GM12878 (cell line): Measurements from ENCODE around the gene WWOX. TPM values are rescaled to one million over a fixed set of nuclear protein-coding genes. Genes with fewer than 3 reads are reported as not detected.

ENCODE experiments used
- ATAC-seq: fragments of 200-7000 bp; cut with Tn5 transposase; 3 replicates; pipeline ENCODE4 v1.9.1; 2020; ENCODE audit warnings: mild to moderate bottlenecking, moderate library complexity
- BruUV-seq: library from RNA; stranded (reverse); fragments of 400-500 nt; replicated peaks from 2 replicates; lab custom pipeline; 2021; lab: Mats Ljungman, UMichigan
- CTCF ChIA-PET: fragments of 300-600 bp; sonication (Branson Sonifier 250); formaldehyde crosslinking; extraction: SDS; loops from one replicate; lab custom pipeline; 2021; ENCODE audit warnings: inconsistent platforms; lab: Yijun Ruan, JAX
- POLR2A ChIA-PET: fragments of 350-600 bp; formaldehyde crosslinking; extraction: SDS; loops from one replicate; lab custom pipeline; 2021; ENCODE audit warnings: inconsistent platforms; lab: Charles Lee
- RAD21 ChIA-PET: fragments of 300-600 bp; sonication (Branson Sonifier 250); formaldehyde crosslinking; loops from one replicate; lab custom pipeline; 2023; ENCODE audit warnings: antibody characterized with exemption; ENCODE audit not compliant: unreplicated experiment; lab: Charles Lee
- SMC1A ChIA-PET: fragments of 300-600 bp; sonication (Branson Sonifier 250); formaldehyde crosslinking; loops from one replicate; lab custom pipeline; 2023; ENCODE audit not compliant: unreplicated experiment, uncharacterized antibody; lab: Charles Lee
- DNase-seq: peaks from one replicate; pipeline ENCODE4 v3.0.0-alpha.2; 2011; ENCODE audit warnings: low read depth, low spot score
- FAIRE-seq: peaks from 3 replicates; lab custom pipeline; 2011; peaks lifted over from hg19 to GRCh38; lab: Jason Lieb, UNC
- H2AFZ ChIP-seq: 2 replicates; pipeline ENCODE4 v1.6.0; 2011; ENCODE audit warnings: low read depth, low read length, control low read depth; ENCODE audit not compliant: control insufficient read depth
- H3K27ac ChIP-seq: 2 replicates; pipeline ENCODE4 v1.5.1; 2011; ENCODE audit warnings: control low read depth; ENCODE audit not compliant: control insufficient read depth, insufficient read depth
- H3K27me3 ChIP-seq, 2 experiments: replicated peaks in 1 of 2; 2 replicates each; pipeline versions ENCODE4 v1.6.0 to v1.6.1; 2011; ENCODE audit warnings: low read length in 1 of 2; ENCODE audit not compliant: control insufficient read depth in 2 of 2, insufficient read depth in 2 of 2
- H3K36me3 ChIP-seq, 2 experiments: 2 replicates each; pipeline ENCODE4 v1.5.1; 2011; ENCODE audit warnings: low read length in 1 of 2; ENCODE audit not compliant: control insufficient read depth in 2 of 2, insufficient read depth in 2 of 2
- H3K4me1 ChIP-seq: 2 replicates; pipeline ENCODE4 v1.6.1; 2011; ENCODE audit warnings: mild to moderate bottlenecking, low read length, moderate library complexity, mixed read lengths; ENCODE audit not compliant: control insufficient read depth, insufficient read depth
- H3K4me2 ChIP-seq: 2 replicates; pipeline ENCODE4 v1.6.0; 2011; ENCODE audit warnings: control low read depth; ENCODE audit not compliant: control insufficient read depth, insufficient read depth
- H3K4me3 ChIP-seq: fragments of 200-600 bp; sonication (generic); 2 replicates; pipeline ENCODE4 v1.5.1; 2016
- H3K79me2 ChIP-seq: 2 replicates; pipeline ENCODE4 v1.6.0; 2011; ENCODE audit warnings: low read length; ENCODE audit not compliant: control insufficient read depth, insufficient read depth
- H3K9ac ChIP-seq: 2 replicates; pipeline ENCODE4 v1.8.0; 2011; ENCODE audit warnings: low read length, control low read depth, mixed read lengths; ENCODE audit not compliant: control insufficient read depth, insufficient read depth
- H3K9me3 ChIP-seq: replicated peaks from 3 replicates; pipeline ENCODE4 v1.5.1; 2011; ENCODE audit warnings: mild to moderate bottlenecking, low read length; ENCODE audit not compliant: control insufficient read depth, insufficient read depth
- H4K20me1 ChIP-seq: 2 replicates; pipeline ENCODE4 v1.6.0; 2011; ENCODE audit not compliant: control insufficient read depth, insufficient read depth
- BHLHE40 ChIP-seq, 2 experiments: fragments of 450-650 bp in 1 of 2; IDR thresholded peaks; 2 replicates each; pipeline ENCODE4 v1.6.1; 2011 to 2017; ENCODE audit warnings: low read depth in 2 of 2, borderline replicate concordance in 1 of 2, improper control_type of control experiment in 1 of 2, low read length in 1 of 2, mild to moderate bottlenecking in 1 of 2
- CBFB ChIP-seq: IDR thresholded peaks from 2 replicates; pipeline ENCODE4 v1.6.1; 2016; ENCODE audit warnings: antibody characterized with exemption, low read depth
- CEBPB ChIP-seq, 2 experiments: fragments of 150-350 bp in 1 of 2; IDR thresholded peaks; 2 replicates each; pipeline ENCODE4 v1.6.1; 2012 to 2014; ENCODE audit warnings: low read depth in 2 of 2, low read length in 2 of 2, borderline replicate concordance in 1 of 2, inconsistent platforms in 1 of 2
- EGR1 ChIP-seq, 2 experiments: IDR thresholded peaks; 1 replicate in 1 of 2; 2 replicates in 1 of 2; pipeline ENCODE4 v1.6.1; 2011 to 2012; ENCODE audit warnings: low read depth in 2 of 2, low read length in 2 of 2, borderline replicate concordance in 1 of 2, mild to moderate bottlenecking in 1 of 2, moderate library complexity in 1 of 2
- FOS ChIP-seq: IDR thresholded peaks from 3 replicates; pipeline ENCODE4 v1.6.1; 2011; ENCODE audit warnings: borderline replicate concordance; ENCODE audit not compliant: insufficient read length; ENCODE audit errors: extremely low read depth
- HCFC1 ChIP-seq: fragments of 150-350 bp; IDR thresholded peaks from 2 replicates; pipeline ENCODE4 v1.6.1; 2014; ENCODE audit warnings: low read length
- IKZF1 ChIP-seq: fragments of 450-650 bp; conservative IDR thresholded peaks from 2 replicates; pipeline ENCODE4 v1.6.1; 2017; ENCODE audit warnings: antibody characterized with exemption, mild to moderate bottlenecking
- IRF4 ChIP-seq: IDR thresholded peaks from 2 replicates; pipeline ENCODE4 v1.6.1; 2011; ENCODE audit warnings: low read depth, low read length
- MEF2B ChIP-seq: fragments of 450-650 bp; IDR thresholded peaks from 2 replicates; pipeline ENCODE4 v1.6.1; 2018; ENCODE audit warnings: mild to moderate bottlenecking, moderate library complexity; ENCODE audit not compliant: partially characterized antibody, poor library complexity, severe bottlenecking
- MTA3 ChIP-seq: IDR thresholded peaks from 2 replicates; pipeline ENCODE4 v1.6.1; 2012; ENCODE audit warnings: low read length, inconsistent platforms, borderline replicate concordance
- NBN ChIP-seq: fragments of 450-650 bp; IDR thresholded peaks from 2 replicates; pipeline ENCODE4 v1.6.1; 2016
- NR2C2 ChIP-seq: IDR thresholded peaks from 2 replicates; pipeline ENCODE4 v1.6.1; 2011; ENCODE audit warnings: borderline replicate concordance, low read depth; ENCODE audit not compliant: control insufficient read depth, insufficient read length
- POLR2AphosphoS5 ChIP-seq: IDR thresholded peaks from 2 replicates; pipeline ENCODE4 v1.6.1; 2011; ENCODE audit warnings: mild to moderate bottlenecking, low read length, inconsistent platforms
- PRDM15 ChIP-seq: fragments of 450-650 bp; formaldehyde crosslinking; IDR thresholded peaks from 2 replicates; pipeline ENCODE4 v1.4.0; 2020; ENCODE audit warnings: mild to moderate bottlenecking, moderate library complexity
- RELA ChIP-seq: fragments of 450-650 bp; IDR thresholded peaks from 2 replicates; pipeline ENCODE4 v1.8.0; 2014; ENCODE audit warnings: borderline replicate concordance; ENCODE audit not compliant: partially characterized antibody
- RUNX3 ChIP-seq: IDR thresholded peaks from 2 replicates; pipeline ENCODE4 v1.6.1; 2012; ENCODE audit warnings: low read length, inconsistent platforms
- SREBF1 ChIP-seq: IDR thresholded peaks from 2 replicates; pipeline ENCODE4 v1.6.1; 2012; ENCODE audit warnings: mild to moderate bottlenecking, low read length
- SREBF2 ChIP-seq: IDR thresholded peaks from 2 replicates; pipeline ENCODE4 v1.6.1; 2012; ENCODE audit warnings: mild to moderate bottlenecking, low read length
- USF1 ChIP-seq: IDR thresholded peaks from 2 replicates; pipeline ENCODE4 v1.6.1; 2011; ENCODE audit warnings: borderline replicate concordance, low read depth, mild to moderate bottlenecking, moderate library complexity, mixed read lengths, low read length; ENCODE audit not compliant: insufficient read depth; ENCODE audit errors: extremely low read length
- ZBED1 ChIP-seq: IDR thresholded peaks from 2 replicates; pipeline ENCODE4 v1.6.1; 2016; ENCODE audit warnings: borderline replicate concordance
- WGBS: methylation state at CpG from one replicate; pipeline ENCODE4 v1.1.6; 2016; ENCODE audit warnings: low lambda C conversion rate; ENCODE audit not compliant: insufficient replicate concordance, insufficient coverage; ENCODE audit errors: missing lambda C conversion rate; 5-methylcytosine and 5-hydroxymethylcytosine counted together
- in situ Hi-C: fragments of 300-500 bp; cut with MboI; formaldehyde crosslinking; loops from 9 replicates; pipeline ENCODE4 v1.14.3; 2018; ENCODE audit warnings: mixed read lengths
- intact Hi-C: fragments of 100-400 bp; cut with micrococcal nuclease; formaldehyde crosslinking; loops from one replicate; pipeline ENCODE4 v1.14.2; 2022; ENCODE audit not compliant: unreplicated experiment
- polyA plus RNA-seq, 11 experiments: library from polyadenylated mRNA; depleted of rRNA in 4 of 11; unstranded in 6 of 11; stranded (reverse) in 5 of 11; fragments of >200 nt; fragmentation: Nextera tagmentation in 4 of 11; fragmentation: Illumina TruSeq in 1 of 11; extraction: Ambion mirVana in 4 of 11; extraction: Trizol in 1 of 11; gene quantifications; 1 replicate in 1 of 11; 2 replicates in 10 of 11; pipeline versions ENCODE4 v1.2.1 to v1.2.3, GENCODE V29; 2011 to 2016; ENCODE audit warnings: inconsistent platforms in 2 of 11, missing spikeins in 2 of 11, low read depth in 1 of 11
- total RNA-seq, 4 experiments: library from RNA; depleted of rRNA in 3 of 4; stranded (reverse); fragments of >200 nt in 3 of 4; fragmentation: Illumina TruSeq in 1 of 4; extraction: Trizol in 1 of 4; gene quantifications; 2 replicates each; pipeline versions ENCODE4 v1.2.1 to v1.2.3, GENCODE V29; 2013 to 2021

WWOX gene
- total and polyA plus RNA-seq, 10 of the 15 experiments (the other 5 are each of a cell fraction or from before 2014, with no cell fraction given): 2.8 to 24.4 (median 17.8) TPM

GRCh38 chr16:78096386-78096785 lies 3.1 kb upstream of the WWOX start:
- no peak for TF ChIP-seq SREBF2
- no peak for TF ChIP-seq MEF2B
- TF ChIP-seq RUNX3: no peak
- TF ChIP-seq SREBF1: no peak
- TF ChIP-seq IRF4: no peak
- TF ChIP-seq USF1: no peak
- TF ChIP-seq BHLHE40 (IDR thresholded peaks at IDR 0.05; ENCODE audit: borderline replicate concordance in 1 of 2, low read depth in 2 of 2, low read length in 1 of 2): no peak
- TF ChIP-seq ZBED1: no peak
- no peak for TF ChIP-seq HCFC1
- no peak for TF ChIP-seq NBN
- no peak for TF ChIP-seq NR2C2
- TF ChIP-seq EGR1 (IDR thresholded peaks at IDR 0.05; ENCODE audit: borderline replicate concordance in 1 of 2, low read depth in 2 of 2, low read length in 2 of 2): no peak
- no peak for TF ChIP-seq CBFB
- TF ChIP-seq FOS: no peak
- TF ChIP-seq MTA3: no peak
- TF ChIP-seq RELA: no peak
- TF ChIP-seq CEBPB (IDR thresholded peaks at IDR 0.05; ENCODE audit: borderline replicate concordance in 1 of 2, low read depth in 2 of 2, low read length in 2 of 2): no peak
- TF ChIP-seq PRDM15 (CRISPR knock-in tag): no peak
- TF ChIP-seq POLR2AphosphoS5: no peak
- TF ChIP-seq IKZF1: no peak
- no peak overlapping the region for H3K9ac ChIP-seq
- peaks cover 4% of the 10 kb centered on the region for H3K79me2 ChIP-seq
- ChIA-PET RAD21 (no interaction called here), SMC1A (no interaction called here), CTCF (no interaction called here), POLR2A (interaction anchor here (0.7 kb wide), 1 partner anchor 605 kb away, joined by 4 read pairs; no protein-coding TSS in a partner anchor)
- H3K9me3 ChIP-seq: no peaks in the 10 kb centered on the region; the same call in 2 of the 3 replicates
- DNase-seq: no peak
- no peak overlapping the region for H3K4me2 ChIP-seq
- no peaks in the 10 kb centered on the region; a peak in 1 of 4 replicates for H3K27me3 ChIP-seq
- peaks cover 10% of the 10 kb centered on the region; the same call in 1 of the 2 replicates for H3K4me1 ChIP-seq
- intact Hi-C loops: loop anchor here (5.0 kb wide), 1 partner anchor 139 kb away; no protein-coding TSS in a partner anchor
- 25% methylated on average over 2 of the region's 3 CpGs for WGBS
- ATAC-seq: no peak
- no peak for FAIRE-seq
- no peaks in the 10 kb centered on the region for H3K36me3 ChIP-seq
- no TSS peak for BruUV-seq
- H3K27ac ChIP-seq: no peak overlapping the region
- in situ Hi-C loops: loop anchor here (10.0 kb wide), 1 partner anchor 882 kb away; no protein-coding TSS in a partner anchor
- no peaks in the 10 kb centered on the region for H4K20me1 ChIP-seq
- H3K4me3 ChIP-seq: no peak overlapping the region
- H2AFZ ChIP-seq: no peak overlapping the region
